ENCODE measurements around the gene SCT. TPM values are rescaled to one million over a fixed set of nuclear protein-coding genes. Genes with fewer than 3 reads are reported as not detected.

The SCT gene
- total and polyA plus RNA-seq, 2 of the 4 experiments (the other 2 are of a cell fraction), result not detected

- no peaks in the 10 kb centered on the region for H3K4me1 ChIP-seq (ENCODE audit: control insufficient read depth, insufficient read depth, low read length)
- 67% methylated on average over 5 of the region's 19 CpGs; no CpG with 5 or more reads in 1 of the 2 experiments for WGBS, 2 experiments (ENCODE audit: extremely low coverage in 2 of 2, insufficient read length in 1 of 2)
- H4K20me1 ChIP-seq (ENCODE audit: insufficient read depth, low read length), result peaks cover 7% of the 10 kb centered on the region
- no peak overlapping the region for H3K9ac ChIP-seq (ENCODE audit: low read depth, low read length)
- H3K9me1 ChIP-seq (ENCODE audit: insufficient read depth, low read length), result no peaks in the 10 kb centered on the region
- no TSS peak for BruUV-seq (replicated peaks)
- H3K23ac ChIP-seq (ENCODE audit: low read depth, low read length), result no peak overlapping the region
- no peak overlapping the region for H3K4ac ChIP-seq (ENCODE audit: low read depth, low read length)
- dilution Hi-C loops (cut with HindIII; ENCODE audit: low sequenced_read_pairs, unreplicated experiment), result no loop called here
- no peaks in the 10 kb centered on the region for H3K27me3 ChIP-seq (ENCODE audit: control insufficient read depth, insufficient read depth, low read length)
- no peak overlapping the region for H2BK15ac ChIP-seq (ENCODE audit: low read depth, low read length)
- POLR2A ChIA-PET (ENCODE audit: unreplicated experiment), result no interaction called here
- no peak for TF ChIP-seq MXI1 (IDR thresholded peaks at IDR 0.05; ENCODE audit: borderline replicate concordance, low read depth, low read length)
- no peak for TF ChIP-seq CEBPB (IDR thresholded peaks at IDR 0.05; ENCODE audit: low read depth, low read length)
- TF ChIP-seq RCOR1 (IDR thresholded peaks at IDR 0.05; ENCODE audit: insufficient replicate concordance, low read length), result no peak
- no peak for TF ChIP-seq POLR2A (IDR thresholded peaks at IDR 0.05; ENCODE audit: low read depth, low read length)
- TF ChIP-seq NFE2L2 (IDR thresholded peaks at IDR 0.05; ENCODE audit: low read depth, low read length), result no peak
- TF ChIP-seq CHD1 (IDR thresholded peaks at IDR 0.05; ENCODE audit: low read depth, low read length), result no peak
- no peak for TF ChIP-seq MAFK (IDR thresholded peaks at IDR 0.05; ENCODE audit: low read depth, low read length)
- no peak for TF ChIP-seq FOS (IDR thresholded peaks at IDR 0.05; ENCODE audit: low read depth, low read length)
- no peak for TF ChIP-seq ELK1 (IDR thresholded peaks at IDR 0.05; ENCODE audit: borderline replicate concordance, low read depth, low read length)
- TF ChIP-seq USF2 (IDR thresholded peaks at IDR 0.05; ENCODE audit: low read depth, low read length), result no peak
- no peak for TF ChIP-seq MAZ (IDR thresholded peaks at IDR 0.05; ENCODE audit: borderline replicate concordance, low read depth, low read length)
- TF ChIP-seq RFX5 (IDR thresholded peaks at IDR 0.05; ENCODE audit: low read depth, low read length), result no peak
- no peak for TF ChIP-seq BHLHE40 (IDR thresholded peaks at IDR 0.05; ENCODE audit: low read depth, low read length)
- no peak for TF ChIP-seq SMC3 (IDR thresholded peaks at IDR 0.05; ENCODE audit: low read depth, low read length)
- no peak for TF ChIP-seq RAD21 (IDR thresholded peaks at IDR 0.05; ENCODE audit: low read length)
- no peak for TF ChIP-seq CTCF (conservative IDR thresholded peaks at IDR 0.05; ENCODE audit: low read depth, low read length)
- no peak overlapping the region for H2AK9ac ChIP-seq (replicated peaks; ENCODE audit: low read depth, low read length, poor library complexity)
- H3K18ac ChIP-seq (ENCODE audit: low read depth, low read length), result no peak overlapping the region
- peaks cover 85% of the 10 kb centered on the region for H3K36me3 ChIP-seq (ENCODE audit: control insufficient read depth, insufficient read depth, low read length)
- no peak overlapping the region for H2BK20ac ChIP-seq (ENCODE audit: low read depth, low read length)
- in situ Hi-C loops (cut with MboI; ENCODE audit: low sequenced_read_pairs), result no loop called here
- CTCF ChIA-PET, result no interaction called here
- no peaks in the 10 kb centered on the region for H3K9me3 ChIP-seq (ENCODE audit: control insufficient read depth, insufficient read depth, low read length)
- H3K79me1 ChIP-seq (ENCODE audit: low read depth in 1 of 2, low read length in 2 of 2), result peaks cover 4 to 25% of the 10 kb centered on the region in 2 experiments; a peak in 3 of 4 replicates
- H3K4me2 ChIP-seq (ENCODE audit: low read depth, low read length), result no peak overlapping the region
- H3K27ac ChIP-seq (ENCODE audit: insufficient read depth, low read length), result no peak overlapping the region
- ATAC-seq (ENCODE audit: low read depth) (no peak), DNase-seq (no peak)
- no peak overlapping the region for H2BK120ac ChIP-seq (ENCODE audit: low read depth, low read length)
- H3K56ac ChIP-seq (ENCODE audit: extremely low read depth, insufficient read depth, low read length), result no peak overlapping the region
- intact Hi-C loops (cut with micrococcal nuclease), result no loop called here
- H4K91ac ChIP-seq (ENCODE audit: insufficient read depth, low read depth, low read length), result no peak overlapping the region
- no peak overlapping the region for H3K14ac ChIP-seq (replicated peaks; ENCODE audit: low read depth, low read length)
- H2AFZ ChIP-seq (replicated peaks; ENCODE audit: low read length, poor library complexity), result no peak overlapping the region
- no peak overlapping the region for H4K5ac ChIP-seq (ENCODE audit: low read depth, low read length)
- H2BK5ac ChIP-seq (ENCODE audit: low read depth, low read length, poor library complexity, severe bottlenecking), result no peak overlapping the region
- no peak overlapping the region for H4K8ac ChIP-seq (ENCODE audit: low read depth in 2 of 2, low read length in 2 of 2)
- no peak overlapping the region for H3K4me3 ChIP-seq (ENCODE audit: insufficient read depth, low read depth, low read length)
- no peak overlapping the region for H2AK5ac ChIP-seq (ENCODE audit: low read depth, low read length)
These were observed 20.7 kb downstream of the SCT start for GRCh38 chr11:606245-606644.

All from IMR-90 (cell line).